SU-DHL-6 (cell line): Measurements from ENCODE around the gene DUSP5.

ENCODE experiments used
- EZH2phosphoT487 ChIP-seq: fragments of 200-600 bp; sonication (generic), shearing (Covaris generic); conservative IDR thresholded peaks from 2 replicates; pipeline ENCODE4 v1.6.1; 2018; ENCODE audit warnings: mild to moderate bottlenecking, antibody characterized with exemption, low read length, moderate library complexity, mixed read lengths
- TF ChIP-seq, protein P1 (sequence below): fragments of 200-600 bp; sonication (generic); IDR thresholded peaks from one replicate; pipeline ENCODE4 v1.5.1; 2017; ENCODE audit warnings: antibody characterized with exemption, mild to moderate bottlenecking, low read length, moderate library complexity; ENCODE audit not compliant: insufficient read depth, poor library complexity, severe bottlenecking

GRCh38 chr10:110502851-110503301 lies 5.2 kb downstream of the DUSP5 start:
- TF ChIP-seq, protein P1, sequence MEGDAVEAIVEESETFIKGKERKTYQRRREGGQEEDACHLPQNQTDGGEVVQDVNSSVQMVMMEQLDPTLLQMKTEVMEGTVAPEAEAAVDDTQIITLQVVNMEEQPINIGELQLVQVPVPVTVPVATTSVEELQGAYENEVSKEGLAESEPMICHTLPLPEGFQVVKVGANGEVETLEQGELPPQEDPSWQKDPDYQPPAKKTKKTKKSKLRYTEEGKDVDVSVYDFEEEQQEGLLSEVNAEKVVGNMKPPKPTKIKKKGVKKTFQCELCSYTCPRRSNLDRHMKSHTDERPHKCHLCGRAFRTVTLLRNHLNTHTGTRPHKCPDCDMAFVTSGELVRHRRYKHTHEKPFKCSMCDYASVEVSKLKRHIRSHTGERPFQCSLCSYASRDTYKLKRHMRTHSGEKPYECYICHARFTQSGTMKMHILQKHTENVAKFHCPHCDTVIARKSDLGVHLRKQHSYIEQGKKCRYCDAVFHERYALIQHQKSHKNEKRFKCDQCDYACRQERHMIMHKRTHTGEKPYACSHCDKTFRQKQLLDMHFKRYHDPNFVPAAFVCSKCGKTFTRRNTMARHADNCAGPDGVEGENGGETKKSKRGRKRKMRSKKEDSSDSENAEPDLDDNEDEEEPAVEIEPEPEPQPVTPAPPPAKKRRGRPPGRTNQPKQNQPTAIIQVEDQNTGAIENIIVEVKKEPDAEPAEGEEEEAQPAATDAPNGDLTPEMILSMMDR = no peak
- no peak for TF ChIP-seq EZH2phosphoT487
